ENCODE measurements around the gene TARBP2. TPM values are rescaled to one million over a fixed set of nuclear protein-coding genes. Genes with fewer than 3 reads are reported as not detected.

TARBP2 gene
- total RNA-seq, 1 experiment from 2014 or later: 20.7 TPM

DNA sequence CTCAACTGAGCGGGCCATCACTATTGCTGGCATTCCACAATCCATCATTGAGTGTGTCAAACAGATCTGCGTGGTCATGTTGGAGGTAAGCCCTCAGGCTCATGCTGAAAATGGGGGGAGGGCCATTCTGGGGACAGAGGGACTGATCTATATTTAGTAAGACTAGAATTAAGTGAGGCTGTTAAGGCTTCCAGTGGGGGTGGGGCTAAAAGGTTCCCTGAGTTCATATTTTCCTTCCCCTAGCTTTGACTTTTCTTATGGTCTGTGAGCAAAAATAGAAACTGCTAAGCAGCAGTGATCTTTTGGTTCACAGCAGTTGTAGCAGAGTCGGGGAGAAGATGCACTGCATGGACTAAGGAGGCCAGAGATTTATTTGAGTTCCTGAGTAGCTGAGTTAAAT lies 40.0 kb upstream of the TARBP2 start:
- H3K36me3 Mint-ChIP-seq (ENCODE audit: insufficient read depth, unreplicated experiment): peaks cover 83% of the 10 kb centered on the region
- intact Hi-C loops (cut with micrococcal nuclease; ENCODE audit: unreplicated experiment): no loop called here
- H3K9me3 Mint-ChIP-seq (ENCODE audit: low read depth, unreplicated experiment): no peaks in the 10 kb centered on the region
- H3K27me3 Mint-ChIP-seq (ENCODE audit: unreplicated experiment): no peaks in the 10 kb centered on the region
- no peak for DNase-seq
- no peak overlapping the region for H3K4me3 Mint-ChIP-seq (ENCODE audit: low read depth, unreplicated experiment)
- CTCF ChIA-PET: no interaction called here
- peaks cover 8% of the 10 kb centered on the region for H3K4me1 Mint-ChIP-seq (ENCODE audit: low read depth, unreplicated experiment)
- no peak overlapping the region for H3K27ac Mint-ChIP-seq (ENCODE audit: unreplicated experiment)
- no TSS peak for BruUV-seq (replicated peaks)
- TF ChIP-seq, protein P1, sequence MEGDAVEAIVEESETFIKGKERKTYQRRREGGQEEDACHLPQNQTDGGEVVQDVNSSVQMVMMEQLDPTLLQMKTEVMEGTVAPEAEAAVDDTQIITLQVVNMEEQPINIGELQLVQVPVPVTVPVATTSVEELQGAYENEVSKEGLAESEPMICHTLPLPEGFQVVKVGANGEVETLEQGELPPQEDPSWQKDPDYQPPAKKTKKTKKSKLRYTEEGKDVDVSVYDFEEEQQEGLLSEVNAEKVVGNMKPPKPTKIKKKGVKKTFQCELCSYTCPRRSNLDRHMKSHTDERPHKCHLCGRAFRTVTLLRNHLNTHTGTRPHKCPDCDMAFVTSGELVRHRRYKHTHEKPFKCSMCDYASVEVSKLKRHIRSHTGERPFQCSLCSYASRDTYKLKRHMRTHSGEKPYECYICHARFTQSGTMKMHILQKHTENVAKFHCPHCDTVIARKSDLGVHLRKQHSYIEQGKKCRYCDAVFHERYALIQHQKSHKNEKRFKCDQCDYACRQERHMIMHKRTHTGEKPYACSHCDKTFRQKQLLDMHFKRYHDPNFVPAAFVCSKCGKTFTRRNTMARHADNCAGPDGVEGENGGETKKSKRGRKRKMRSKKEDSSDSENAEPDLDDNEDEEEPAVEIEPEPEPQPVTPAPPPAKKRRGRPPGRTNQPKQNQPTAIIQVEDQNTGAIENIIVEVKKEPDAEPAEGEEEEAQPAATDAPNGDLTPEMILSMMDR (IDR thresholded peaks at IDR 0.05; ENCODE audit: unreplicated experiment): no peak

DNA sequence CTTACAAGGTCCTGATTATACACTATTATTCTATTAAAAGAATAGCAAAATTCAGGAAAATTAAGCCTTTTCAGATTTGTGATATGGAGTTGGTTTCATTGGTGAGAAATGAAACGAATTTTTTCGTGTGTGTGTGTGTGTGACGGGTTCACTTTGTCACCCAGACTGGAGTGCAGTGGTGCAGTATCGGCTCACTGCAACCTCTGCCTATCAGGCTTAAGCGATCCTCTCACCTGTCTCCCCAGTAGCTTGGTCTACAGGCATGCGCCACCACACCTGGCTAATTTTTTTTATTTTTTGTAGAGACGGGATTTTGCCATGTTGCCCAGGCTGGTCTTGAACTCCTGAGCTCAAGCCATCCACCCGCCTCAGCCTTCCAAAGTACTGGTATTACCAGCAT lies 39.5 kb upstream of the TARBP2 start:
- H3K9me3 Mint-ChIP-seq (ENCODE audit: low read depth, unreplicated experiment): no peaks in the 10 kb centered on the region
- H3K27ac Mint-ChIP-seq (ENCODE audit: unreplicated experiment): no peak overlapping the region
- no TSS peak for BruUV-seq (replicated peaks)
- TF ChIP-seq, protein P1 (IDR thresholded peaks at IDR 0.05; ENCODE audit: unreplicated experiment): no peak
- H3K36me3 Mint-ChIP-seq (ENCODE audit: insufficient read depth, unreplicated experiment): peaks cover 85% of the 10 kb centered on the region
- CTCF ChIA-PET: interaction anchor here (0.9 kb wide), 1 partner anchor 15 kb away, joined by 3 read pairs; no protein-coding TSS in a partner anchor
- intact Hi-C loops (cut with micrococcal nuclease; ENCODE audit: unreplicated experiment): no loop called here
- DNase-seq: no peak
- peaks cover 8% of the 10 kb centered on the region for H3K4me1 Mint-ChIP-seq (ENCODE audit: low read depth, unreplicated experiment)
- no peaks in the 10 kb centered on the region for H3K27me3 Mint-ChIP-seq (ENCODE audit: unreplicated experiment)
- no peak overlapping the region for H3K4me3 Mint-ChIP-seq (ENCODE audit: low read depth, unreplicated experiment)

DNA sequence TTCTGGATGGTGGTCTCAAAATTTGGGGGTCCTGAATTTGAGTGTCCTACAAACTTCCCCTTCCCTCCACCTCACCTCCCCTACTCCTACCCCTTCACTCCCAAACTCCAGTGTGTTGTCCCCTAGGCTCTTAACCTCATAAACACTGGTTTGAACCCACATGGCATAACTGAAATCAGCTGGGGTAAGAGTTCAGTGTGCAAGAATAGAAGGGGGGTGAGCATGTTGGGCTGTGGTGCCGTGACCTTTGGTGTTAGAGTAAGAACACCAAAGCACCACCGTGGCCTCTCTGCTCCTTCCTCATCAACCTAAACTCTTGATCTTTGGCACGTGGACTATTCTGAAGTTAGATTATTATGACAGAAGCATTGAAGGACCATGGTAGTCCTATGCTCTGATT lies 38.1 kb upstream of the TARBP2 start:
- BruUV-seq (replicated peaks): no TSS peak
- TF ChIP-seq, protein P1 (IDR thresholded peaks at IDR 0.05; ENCODE audit: unreplicated experiment): no peak
- intact Hi-C loops (cut with micrococcal nuclease; ENCODE audit: unreplicated experiment): no loop called here
- CTCF ChIA-PET: no interaction called here
- Mint-ChIP-seq H3K27ac (ENCODE audit: unreplicated experiment) (no peak overlapping the region), H3K36me3 (ENCODE audit: insufficient read depth, unreplicated experiment) (peaks cover 92% of the 10 kb centered on the region), H3K27me3 (ENCODE audit: unreplicated experiment) (no peaks in the 10 kb centered on the region), H3K4me3 (ENCODE audit: low read depth, unreplicated experiment) (no peak overlapping the region), H3K9me3 (ENCODE audit: low read depth, unreplicated experiment) (no peaks in the 10 kb centered on the region), H3K4me1 (ENCODE audit: low read depth, unreplicated experiment) (peaks cover 8% of the 10 kb centered on the region)
- no peak for DNase-seq

DNA sequence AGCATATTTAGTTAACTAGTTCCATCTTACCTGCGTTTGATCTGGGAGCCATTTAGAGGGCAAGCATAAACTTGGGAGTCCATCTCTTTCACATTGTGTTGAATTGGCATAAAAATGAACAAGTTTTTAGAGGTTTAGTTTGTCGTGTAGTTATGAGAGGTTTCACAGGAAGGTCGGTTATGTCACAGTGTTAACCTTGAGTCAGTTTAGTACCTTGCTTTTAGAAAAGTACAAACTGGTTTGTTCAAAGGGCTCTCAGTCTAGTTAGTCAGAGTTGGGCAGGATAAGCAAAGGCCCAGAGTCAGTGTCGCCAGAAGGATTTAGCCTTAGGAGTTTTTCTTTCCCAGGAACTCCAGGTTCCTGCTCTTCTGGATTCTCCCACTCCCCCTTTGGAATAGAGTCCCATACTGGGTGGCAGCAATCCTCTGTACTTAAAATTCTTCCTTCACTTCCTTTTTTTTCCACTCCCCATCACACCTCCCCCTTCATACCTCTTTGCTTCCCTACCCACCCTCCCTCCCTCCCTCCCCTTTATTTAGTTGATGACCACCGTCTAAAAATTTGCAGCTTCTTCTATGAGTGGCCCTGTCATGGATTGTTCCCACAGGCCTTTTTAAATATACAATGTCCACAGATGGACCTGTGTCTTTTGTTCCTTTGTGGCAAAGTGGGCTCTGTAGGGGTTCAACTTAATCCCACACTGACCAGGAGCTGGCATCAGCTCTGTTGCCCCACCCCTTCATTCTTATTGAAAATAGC lies 37.1 kb upstream of the TARBP2 start:
- BruUV-seq (replicated peaks): no TSS peak
- Mint-ChIP-seq H3K27ac (ENCODE audit: unreplicated experiment) (no peak overlapping the region), H3K27me3 (ENCODE audit: unreplicated experiment) (no peaks in the 10 kb centered on the region), H3K4me3 (ENCODE audit: low read depth, unreplicated experiment) (no peak overlapping the region), H3K4me1 (ENCODE audit: low read depth, unreplicated experiment) (peaks cover 8% of the 10 kb centered on the region), H3K9me3 (ENCODE audit: low read depth, unreplicated experiment) (no peaks in the 10 kb centered on the region), H3K36me3 (ENCODE audit: insufficient read depth, unreplicated experiment) (peaks cover 92% of the 10 kb centered on the region)
- CTCF ChIA-PET: no interaction called here
- intact Hi-C loops (cut with micrococcal nuclease; ENCODE audit: unreplicated experiment): no loop called here
- TF ChIP-seq, protein P1 (IDR thresholded peaks at IDR 0.05; ENCODE audit: unreplicated experiment): no peak
- no peak for DNase-seq
